DMS53 treated with DMSO at 0.1 percent for 48 hours (cell line): ENCODE results near the gene ZAP70.
A peak's percentile ranks its signal among the peaks of the same experiment; 100 is the strongest.
"Not testable (repeated sequence)": the region's sequence is repeated elsewhere in the genome, so short reads cannot be mapped to it uniquely, and the experiment has no call there.

ENCODE experiments used
- DNase-seq: peaks from one replicate; lab custom pipeline; 2025; ENCODE audit not compliant: unreplicated experiment; lab: John Stamatoyannopoulos, UW

ZAP70 gene

DNA sequence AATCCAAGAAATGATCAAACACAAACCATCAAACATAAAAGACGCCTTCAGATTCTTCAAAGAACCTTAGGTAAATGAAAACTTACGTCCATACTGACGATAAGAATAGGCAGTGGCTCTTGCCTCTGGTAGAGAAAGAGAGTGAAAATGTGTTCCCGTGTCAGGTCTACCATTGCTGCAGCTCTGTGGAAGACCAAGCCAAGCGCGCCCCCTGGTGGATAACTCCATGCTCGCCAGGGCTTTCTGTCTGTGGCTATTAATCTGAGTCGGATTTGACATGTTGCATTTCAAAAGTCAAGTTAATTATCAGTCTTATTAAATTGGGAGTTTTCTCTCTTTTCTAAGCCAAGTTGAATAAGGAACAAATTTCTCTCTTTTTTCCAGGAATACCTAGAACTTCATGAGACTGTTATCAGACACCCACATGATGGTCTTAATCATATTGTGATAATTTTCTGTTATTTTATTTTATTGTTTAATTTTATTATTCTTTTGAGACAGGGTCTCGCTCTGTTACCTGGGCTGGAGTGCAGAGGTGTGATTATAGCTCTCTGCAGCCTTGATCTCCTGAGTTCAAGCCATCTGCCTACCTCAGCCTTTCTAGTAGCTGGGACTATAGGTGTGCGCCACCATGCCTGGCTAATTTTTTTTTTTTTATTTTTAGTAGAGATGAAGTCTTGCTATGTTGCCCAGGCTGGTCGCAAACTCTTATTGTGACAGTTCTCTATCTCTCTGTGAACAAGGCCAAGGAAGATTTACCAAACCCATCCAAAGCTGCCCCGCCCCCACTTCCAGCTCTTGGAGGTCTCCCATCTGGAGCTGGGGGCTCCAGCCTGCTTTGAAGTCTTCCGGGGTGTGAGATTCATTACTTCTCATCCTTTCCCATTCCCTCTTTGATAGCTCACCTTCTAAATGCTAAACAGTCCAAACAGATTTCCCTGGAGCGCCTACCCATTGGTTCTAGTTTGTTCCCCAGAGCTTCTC is 15.8 kb upstream of the ZAP70 start:
- DNase-seq = peak; percentile 94

DNA sequence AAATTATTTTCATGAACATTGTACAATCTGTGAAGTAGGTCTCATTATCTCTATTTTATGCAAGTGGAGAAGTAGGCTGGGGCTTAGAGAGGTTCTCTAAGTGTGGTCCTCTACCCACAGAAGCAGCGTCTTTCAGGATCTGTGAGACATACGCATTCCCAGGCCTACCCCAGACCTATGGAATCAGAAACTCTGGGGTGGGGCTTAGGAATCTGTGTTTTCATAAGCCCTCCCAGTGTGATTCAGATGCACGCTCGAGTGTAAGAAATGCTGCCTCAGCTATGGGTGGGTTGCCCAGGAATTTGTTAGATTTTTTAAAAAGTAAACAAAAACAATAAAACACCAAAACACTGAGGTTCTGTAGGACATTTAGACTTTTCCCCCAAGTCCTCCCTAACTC is 14.8 kb upstream of the ZAP70 start:
- no peak for DNase-seq

DNA sequence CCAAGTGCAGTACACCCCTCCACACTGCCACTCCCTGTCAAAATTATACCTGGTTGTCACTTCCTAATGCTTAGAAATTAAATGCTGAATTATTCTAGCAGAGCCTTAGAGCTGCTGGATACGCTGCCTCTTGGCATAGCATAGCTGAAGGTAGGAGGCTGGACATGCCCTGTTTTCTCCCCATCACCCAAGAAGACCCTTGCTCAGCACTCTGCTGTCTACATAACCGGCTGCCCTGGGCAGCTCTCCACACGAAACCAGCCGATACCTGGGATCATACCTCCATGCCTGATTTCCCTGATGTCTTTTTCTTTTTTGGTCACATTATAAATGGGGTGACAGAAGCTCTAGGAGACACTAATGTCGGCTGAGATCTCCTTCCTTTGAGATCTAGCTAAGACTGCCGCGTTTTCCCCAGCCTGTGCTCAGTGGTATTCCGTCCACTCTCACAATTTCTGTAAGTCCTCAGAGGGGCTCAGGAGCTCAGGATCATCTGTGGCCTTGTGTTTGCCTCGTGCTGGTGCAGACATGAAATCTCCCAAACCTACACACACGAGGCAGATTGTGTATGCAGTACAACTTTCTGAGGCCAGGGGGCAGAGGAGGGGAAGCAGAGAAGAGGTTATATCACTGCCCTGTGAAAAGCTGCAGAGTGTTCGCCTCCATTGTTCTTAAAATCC is 13.5 kb upstream of the ZAP70 start:
- peak; percentile 59 for DNase-seq

DNA sequence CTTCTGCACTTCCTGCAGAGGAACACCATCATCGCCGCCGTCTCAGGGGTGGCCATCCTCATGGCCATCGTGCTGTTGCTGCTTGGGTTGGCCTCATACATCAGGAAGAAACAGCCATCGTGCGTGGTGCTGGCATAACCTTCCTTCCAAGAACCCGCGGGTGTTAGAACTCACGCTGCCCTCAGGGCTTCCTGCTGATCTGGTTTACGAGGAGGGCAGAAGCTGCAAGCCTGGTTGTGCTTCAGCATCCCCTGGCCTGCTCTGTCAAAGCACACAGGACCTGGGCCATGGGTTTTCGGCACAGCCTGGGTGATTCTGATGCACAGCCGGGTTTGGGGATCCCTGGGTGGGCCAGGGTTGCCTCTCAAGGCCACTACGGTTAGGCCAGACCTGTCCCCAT is 12.2 kb upstream of the ZAP70 start:
- DNase-seq = no peak

DNA sequence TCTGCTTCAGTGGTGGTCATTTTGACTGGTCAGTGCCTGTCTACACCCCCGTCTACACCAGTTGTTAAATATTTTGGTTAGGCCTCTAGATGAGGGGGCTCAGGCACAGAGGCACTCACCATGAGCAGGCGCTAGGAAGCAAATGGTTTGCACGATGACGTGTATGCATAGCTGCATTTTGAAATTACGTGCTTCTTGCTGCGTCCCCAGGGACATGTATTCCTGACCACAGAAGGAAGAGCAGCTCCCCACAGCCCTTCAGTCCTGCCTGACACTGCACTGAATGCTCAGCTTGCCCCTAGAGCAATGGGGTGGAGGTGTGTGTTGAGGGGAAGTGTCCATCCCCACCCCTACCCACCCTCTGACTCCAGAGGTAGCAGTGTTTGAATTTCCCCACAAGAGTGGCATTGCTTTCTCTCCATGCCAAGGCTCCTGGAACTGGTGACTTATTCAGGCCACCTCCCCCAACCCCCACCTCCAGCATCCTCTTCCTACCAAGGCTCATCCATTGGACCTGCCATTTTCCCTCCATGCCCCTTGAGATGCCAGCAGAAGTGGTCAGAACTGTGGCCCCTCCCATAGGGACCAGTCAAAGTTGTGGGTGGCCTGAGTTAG is 11.4 kb upstream of the ZAP70 start:
- DNase-seq = no peak

DNA sequence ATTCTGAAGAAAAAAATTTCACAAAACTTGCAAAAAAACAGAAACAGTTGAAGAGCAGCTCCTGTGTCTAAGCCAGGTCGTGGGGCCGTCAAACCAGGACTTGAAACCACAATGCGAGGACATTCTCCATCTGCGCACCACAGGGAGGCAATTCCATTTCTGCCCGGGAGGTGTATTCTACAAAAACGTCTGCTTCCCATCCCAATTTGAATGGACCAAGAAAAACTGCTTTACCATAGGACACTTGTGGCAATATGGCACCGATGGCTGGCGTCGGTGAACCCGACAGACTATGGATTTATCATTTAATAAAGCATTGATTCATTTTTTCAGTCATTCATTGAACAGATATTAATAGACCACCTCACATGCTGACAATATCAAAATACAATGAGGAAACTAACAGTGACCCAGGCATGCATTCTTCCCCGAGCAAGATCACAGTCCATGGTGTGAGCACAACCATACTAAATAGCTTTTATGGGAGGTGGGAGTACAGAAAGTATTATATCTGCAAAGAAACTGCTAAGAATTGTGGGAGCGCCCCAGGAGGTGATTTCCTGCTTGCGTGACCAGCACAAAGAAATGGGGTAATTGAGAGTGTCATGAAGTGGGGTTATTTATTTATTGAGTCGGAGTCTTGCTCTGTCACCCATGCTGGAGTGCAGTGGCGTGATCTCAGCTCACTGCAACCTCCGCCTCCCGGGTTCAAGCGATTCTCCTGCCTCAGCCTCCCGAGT is 10.5 kb upstream of the ZAP70 start:
- DNase-seq = no peak

DNA sequence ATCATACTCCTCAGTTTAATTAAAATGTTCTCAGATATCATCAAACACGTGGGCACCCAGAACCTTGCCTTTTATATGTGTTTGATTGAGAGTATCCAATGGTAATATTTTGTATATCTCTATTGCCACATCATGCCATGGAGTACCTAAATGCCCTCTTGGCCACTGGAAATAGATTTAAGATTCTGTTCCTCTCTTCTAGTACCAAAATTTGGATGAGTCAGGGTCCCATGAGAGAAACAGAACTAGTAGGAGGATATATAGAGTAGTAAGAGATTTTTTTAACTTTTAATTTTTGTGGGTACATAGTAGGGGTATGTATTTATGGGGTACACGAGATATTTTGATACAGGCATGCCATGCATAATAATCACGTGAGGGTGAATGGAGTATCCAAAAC is 9.6 kb upstream of the ZAP70 start:
- DNase-seq = no peak

DNA sequence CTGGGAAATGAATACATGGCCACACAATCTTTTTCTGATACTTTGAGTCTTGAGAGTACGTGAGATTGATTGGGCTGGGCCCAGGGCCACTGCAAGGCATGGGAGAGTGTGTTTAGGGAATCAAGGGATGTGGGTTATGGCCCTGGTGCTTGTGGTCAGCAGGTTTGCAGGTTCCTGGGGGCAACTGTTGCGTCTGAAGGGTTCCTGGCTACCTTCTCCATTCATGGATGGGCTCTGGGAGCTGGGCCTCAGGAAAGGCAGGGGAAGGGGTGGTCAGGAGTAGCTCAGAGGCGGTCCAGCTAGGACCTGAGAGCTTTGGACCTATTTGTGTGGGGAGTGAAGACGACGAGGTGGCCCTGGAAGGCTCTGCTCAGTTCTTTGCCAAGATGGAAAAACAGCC is 8.4 kb upstream of the ZAP70 start:
- DNase-seq = no peak

DNA sequence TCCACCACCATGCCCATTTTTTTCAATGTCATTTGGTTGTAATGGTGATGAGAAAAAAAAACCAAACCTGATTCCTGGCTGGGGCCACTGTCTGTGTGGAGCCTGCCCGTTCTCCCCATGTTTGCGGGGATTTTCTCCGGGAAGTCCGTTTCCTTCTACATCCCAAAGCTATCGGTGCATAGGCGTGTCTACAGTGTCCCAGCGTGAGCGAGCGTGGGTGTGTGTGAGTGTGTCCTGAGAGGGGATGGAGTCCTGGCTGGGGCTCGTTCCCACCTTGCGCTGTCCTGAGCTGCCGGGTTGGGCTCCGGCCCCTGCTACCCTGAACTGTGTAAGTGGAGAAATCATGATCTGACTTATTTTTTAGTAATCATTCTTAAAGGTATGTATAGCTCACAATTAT is 7.3 kb upstream of the ZAP70 start:
- DNase-seq = no peak

DNA sequence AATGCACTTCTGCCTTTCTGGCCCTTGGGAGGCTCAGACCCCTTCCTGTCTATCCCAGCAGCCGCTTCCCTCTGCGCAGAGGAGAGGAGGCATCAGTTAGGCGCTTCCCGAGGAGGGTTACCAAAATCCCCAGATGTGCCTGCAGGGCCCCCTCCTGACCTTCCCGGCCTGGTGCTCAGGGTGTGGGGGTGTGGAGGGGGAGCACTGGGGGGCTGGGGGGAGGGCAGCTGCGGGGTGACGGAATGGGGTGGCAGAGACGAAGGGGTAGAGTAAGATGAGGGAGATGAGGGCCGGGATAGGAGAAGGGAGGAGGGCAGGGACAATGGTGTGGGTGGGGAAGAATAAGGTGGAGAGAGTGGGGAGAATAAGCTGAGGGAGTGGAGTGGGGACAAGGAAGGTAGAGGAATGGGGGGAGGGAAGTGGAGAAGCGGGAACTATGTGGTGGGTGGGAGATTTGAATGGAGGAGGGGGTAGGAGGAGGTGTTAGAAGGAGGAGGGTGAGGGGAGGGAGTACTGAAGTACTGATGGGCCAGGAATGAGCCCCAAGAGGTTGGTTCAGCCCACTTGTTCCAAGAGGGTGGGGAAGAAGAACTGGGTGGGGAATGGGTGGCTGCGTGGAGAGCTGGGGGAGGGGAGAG is 6.5 kb upstream of the ZAP70 start:
- no peak for DNase-seq

DNA sequence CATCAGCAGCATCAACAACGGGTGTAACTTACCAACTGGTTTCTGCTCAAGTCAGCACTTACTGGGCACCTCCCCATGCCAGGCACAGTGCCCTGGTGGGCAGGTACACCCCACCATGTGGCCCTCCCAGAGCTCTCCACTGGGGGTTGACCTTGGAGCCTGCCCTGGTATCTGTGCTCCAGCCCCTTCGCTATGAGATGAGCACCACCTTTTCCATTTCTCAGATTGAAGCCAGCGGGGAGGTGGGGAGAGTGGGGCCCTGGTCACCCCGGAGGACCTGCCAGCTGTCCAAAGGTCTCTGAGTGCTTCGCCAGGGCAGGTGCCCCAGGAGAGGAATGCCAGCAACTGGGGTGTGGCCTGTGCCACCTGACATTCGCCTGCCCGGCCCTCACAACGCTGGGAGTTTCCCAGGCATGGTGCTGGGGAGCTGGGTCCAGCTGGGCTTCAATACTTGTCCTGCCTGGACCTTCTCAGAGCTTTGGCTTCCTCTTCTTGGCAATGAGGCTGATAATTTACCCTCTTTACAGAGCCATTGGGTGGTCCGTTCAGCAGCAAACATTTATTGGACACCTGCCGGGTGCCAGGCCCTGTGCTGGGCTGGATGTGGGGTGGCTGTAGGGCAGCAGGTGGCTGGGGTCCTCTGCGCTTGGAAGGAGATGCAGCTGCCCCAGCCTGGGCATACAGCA is 5.9 kb upstream of the ZAP70 start:
- DNase-seq = no peak

DNA sequence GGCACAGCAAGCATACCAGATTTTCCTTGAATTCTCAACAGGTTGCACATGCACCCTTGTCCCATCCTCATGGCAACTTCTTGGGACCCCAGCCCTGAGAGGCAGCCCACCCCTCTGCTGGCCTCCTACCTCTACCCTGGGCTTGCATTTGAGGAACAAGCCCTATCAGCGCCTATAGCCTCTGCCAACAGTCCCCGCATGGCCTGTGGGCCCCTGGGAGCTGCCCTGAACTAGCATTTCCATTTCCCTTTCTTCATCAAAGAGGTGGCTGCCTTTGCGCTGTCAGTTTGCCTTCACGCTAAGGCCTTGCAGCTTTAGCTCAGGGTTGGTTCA is 5.4 kb upstream of the ZAP70 start:
- no peak for DNase-seq

DNA sequence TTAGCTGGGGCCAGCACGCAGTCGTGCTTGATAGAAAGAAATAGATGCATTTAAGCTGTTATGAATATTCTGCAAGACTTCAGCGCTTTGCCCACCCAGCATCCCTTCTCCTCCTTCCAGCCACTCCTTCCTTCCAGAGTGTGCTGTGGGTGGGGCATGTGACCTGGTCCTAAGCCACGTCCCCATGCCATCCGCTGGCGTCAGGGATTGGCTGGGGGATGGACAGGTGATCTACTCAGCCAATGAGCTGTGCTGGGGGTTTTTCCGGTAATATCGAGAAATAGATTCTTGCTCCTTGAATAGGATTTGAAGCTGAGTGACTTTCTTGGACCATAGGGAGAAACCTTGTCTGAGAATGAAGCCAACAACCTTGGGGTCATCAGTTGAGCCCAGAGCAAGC is 4.8 kb upstream of the ZAP70 start:
- DNase-seq = no peak

DNA sequence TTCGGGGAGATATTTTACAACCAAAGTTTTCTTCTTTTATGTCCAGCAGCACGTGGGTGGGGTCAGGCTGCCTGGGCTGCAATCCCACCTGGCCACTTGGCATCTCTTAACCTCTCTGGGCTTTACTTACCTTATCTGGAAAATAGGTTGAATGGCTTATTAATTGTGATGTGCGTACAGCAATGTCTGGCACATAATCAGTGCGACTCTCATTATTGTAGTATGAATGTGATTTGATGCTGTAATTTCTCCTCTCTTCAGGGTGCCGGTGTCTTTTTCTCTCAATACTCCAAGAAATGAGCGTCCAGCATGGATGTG is 2.0 kb upstream of the ZAP70 start:
- no peak for DNase-seq

DNA sequence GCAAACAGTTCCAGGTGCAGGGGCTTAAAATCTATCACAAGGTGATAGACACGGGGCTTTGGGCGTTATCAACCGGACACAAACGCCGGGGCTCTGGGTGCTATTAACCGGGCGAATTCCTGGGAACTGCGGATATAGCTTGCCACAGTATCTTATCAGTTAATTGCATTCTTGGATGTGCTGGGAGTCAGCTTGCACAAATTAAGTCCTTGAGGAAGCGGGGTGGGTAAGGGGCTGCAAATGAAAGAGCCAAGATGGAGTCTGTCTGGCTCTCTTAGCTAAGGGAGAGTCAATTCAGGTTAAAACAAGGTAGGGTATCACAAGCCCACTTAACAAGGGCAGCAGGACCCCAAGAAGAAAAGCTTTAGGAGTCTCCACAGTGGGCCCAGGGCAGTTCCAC is 1.2 kb upstream of the ZAP70 start:
- DNase-seq = not testable (repeated sequence)

DNA sequence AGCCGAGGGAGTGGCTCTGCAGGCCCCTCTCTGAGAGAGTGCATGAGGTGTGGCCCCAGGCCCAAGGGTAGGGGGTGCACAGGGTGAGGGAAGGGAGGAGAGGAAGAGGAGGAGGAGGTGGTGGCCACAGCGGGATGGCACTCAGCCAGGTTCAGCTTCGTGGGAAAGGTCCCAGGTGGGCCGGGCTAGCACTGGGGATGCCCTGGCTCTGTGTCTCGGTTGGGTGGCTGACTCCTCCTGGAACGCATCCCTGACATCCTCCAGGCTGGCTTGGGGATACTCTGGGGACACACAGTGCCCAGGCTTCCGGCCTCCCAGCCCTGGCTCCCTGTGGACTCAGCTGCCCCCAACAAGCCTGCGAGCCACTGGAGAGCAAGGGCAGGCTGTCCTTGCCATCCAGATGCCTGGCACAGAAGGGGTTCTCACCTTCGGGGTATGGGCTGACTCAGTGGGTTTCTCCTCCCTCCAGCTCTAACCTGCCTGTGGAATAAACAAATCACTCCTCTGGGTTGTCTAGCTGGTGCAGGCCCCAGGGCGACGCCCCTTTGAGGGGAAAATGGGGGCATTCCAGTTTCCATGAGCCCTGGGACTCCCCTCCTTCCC is 582 bp upstream of the ZAP70 start:
- DNase-seq = no peak

DNA sequence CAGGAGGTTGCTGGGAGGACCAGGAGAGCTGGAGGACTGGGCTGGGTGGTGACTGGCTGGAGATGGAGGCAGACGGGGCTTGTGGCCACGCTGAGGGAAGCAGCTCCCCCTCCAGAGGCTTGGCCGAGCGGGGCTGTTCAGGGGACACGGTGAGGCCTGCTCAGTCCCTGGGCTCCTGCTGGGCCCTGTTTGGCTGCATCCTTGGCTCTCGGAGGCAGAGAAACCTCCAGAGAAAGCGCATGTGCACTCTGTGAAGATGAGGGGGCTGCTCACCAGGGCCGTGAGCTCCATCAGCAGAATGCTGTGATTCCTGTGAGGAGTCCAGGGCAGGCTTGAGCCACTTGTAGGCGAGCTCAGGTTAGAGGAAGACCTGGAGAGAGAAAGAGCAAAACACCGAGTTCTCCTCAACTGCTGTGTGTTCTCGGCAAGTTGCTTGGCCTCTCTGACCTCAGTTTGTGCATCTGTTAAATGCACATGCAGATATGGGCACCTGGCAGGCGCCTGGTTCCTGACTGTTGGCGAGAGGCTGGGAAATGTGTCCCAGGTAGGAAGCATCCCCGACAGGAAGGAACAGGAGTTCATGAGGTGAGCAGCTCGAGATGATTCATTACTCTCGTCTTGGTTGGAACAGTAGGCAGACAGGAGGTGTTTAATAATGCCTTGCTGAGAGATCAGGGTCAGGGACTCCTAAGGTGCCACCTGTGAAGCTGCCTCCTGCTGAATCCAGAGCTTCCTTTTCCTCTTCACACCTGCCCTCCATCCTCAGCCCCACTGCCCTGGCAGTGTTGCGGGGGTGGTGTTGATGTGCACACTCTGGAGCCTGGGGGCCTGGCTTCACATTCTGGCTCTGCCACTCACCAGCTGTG is 941 bp downstream of the ZAP70 start:
- no peak for DNase-seq

DNA sequence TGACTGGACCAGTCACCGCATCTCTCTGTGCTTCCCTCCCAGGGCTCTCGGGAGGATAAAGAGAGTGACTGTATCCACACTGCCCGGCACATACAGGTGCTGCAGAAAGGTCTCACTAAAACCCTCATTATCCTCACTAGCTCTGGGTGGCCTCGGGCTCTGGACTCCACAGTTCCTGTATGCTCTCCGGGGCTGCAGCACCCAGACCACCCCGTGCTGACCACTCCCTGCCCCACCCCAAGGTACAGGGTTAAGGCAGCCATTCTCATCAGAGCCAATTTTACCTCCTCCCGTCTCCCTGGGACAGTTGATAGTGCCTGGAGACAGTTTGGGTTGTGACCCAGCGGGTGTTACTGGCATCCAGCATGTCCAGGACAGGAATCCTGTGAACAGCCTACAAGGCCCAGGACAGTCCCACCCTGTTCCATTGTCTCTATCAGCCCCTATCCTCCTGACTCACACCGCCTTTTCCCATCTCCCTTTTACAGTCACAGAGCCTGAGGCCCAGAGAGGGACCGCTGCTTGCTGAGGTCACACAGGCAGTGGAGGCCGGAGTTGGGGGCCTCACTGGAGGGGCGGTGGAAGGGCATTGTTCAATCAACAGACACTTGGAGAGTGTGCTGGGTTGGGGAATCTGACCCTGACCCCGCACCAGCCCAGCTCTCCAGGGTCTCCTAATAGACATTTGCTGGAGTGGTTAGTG is 1.7 kb downstream of the ZAP70 start:
- DNase-seq = no peak
